KBM-7 (cell line): Measurements from ENCODE around the gene PRF1.
A peak's percentile ranks its signal among the peaks of the same experiment; 100 is the strongest.

Source experiments
- DNase-seq: peaks from one replicate; pipeline ENCODE4 v3.0.0-alpha.2; 2015
- in situ Hi-C: fragments of 300-500 bp; cut with MboI; formaldehyde crosslinking; loops from 2 replicates; pipeline ENCODE4 v1.14.3; 2020; ENCODE audit warnings: low sequenced_read_pairs, low pct_unique_long_range_greater_than_20kb, mixed read lengths

PRF1 gene

DNA sequence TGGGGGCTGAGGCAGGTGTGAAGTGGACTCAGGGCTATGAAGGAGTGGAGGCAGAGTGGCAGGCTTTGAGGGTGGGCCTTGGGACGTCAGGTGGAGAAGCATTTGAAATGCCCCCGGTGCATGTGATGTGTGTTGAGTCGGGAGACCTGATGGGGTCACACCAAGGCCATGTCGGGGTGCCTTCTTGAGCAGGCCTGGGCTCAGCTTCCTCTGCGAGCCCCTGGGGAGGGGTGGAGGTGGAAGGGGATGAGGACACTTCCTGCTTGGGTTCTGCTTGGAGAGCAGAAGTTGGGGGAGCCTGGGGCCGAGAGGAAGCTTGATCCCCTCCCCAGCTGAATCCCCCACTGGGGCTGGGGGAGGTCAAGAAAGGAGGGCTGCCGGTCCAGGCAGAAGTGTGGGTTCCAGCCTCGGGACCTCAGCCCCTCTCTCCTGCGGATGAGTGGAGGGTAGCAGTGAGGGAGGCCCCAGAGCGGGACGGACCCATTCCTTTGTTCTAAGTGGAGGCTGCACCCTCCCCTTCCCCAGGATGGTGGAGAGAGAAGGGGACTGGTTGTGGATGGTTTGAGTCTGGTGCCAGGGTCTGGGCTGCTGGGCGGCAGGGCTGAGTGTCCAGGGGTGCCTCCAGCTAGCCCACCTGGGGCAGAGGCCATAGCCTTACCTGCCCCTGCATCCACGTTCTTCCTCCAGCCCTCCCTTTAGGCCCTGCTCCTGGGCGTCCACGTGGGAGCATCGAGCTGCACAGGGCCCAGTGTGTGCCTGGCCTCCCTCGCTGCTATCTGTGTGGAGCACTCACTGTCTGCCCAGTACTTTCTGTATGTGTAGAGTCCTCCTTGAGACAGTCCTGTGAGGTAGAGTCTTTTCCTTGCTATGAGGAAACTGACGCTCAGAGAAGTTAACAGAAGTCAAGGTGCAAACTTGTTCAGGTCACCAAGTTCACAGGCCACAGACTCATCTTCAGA, 36.7 kb downstream of the PRF1 start:
- no peak for DNase-seq
- in situ Hi-C loops, result no loop called here

DNA sequence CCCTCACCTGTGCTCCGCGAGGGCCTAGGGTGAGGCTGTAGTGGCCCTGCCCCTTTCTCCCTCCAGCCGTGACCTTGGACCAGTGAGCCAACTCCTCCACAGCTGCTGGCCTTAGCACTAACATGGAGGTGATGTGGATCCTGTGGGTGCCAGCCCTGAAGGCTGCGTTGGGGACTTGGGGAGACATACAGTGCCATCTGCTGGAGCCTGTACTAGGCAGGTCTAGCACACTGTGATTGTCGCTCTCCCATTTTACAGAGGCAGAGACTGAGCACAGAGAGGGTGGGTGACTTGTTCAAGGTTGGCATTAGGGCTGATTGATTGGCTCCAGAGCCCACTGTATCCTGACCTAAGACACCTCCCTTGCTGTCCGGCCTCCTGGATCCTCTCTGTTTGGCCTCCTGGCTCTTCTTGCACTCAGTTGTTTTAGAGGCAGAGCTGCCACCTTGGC, 37.6 kb downstream of the PRF1 start:
- in situ Hi-C loops, result no loop called here
- no peak for DNase-seq

DNA sequence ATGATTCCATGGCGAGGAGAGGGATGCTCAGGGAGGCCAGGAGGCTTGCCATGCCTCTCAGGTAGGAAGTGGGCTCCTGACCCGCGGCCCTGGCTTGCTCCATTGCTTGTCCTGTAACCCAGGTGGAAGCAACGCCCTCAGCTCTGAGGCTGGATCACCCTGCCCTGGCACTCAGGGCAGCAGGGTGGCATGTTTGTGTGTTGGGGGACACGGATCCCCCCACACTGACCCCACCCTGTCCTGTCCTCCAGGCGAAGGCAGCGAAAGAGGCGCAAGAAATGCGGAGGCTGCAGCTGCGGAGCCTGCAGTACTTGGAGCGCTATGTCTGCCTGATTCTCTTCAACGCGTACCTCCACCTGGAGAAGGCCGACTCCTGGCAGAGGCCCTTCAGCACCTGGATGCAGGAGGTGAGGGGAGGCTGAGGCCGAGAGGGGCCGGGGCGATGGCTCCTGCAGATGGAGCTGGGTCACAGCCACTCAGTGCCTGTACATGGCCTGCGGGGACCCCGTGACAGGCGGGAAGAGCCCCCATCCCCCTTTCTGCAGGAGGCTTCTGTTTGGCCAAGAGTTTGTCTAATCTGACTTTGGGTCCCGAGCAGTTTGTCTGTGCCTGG, 38.3 kb downstream of the PRF1 start:
- no peak for DNase-seq
- in situ Hi-C loops, result no loop called here

DNA sequence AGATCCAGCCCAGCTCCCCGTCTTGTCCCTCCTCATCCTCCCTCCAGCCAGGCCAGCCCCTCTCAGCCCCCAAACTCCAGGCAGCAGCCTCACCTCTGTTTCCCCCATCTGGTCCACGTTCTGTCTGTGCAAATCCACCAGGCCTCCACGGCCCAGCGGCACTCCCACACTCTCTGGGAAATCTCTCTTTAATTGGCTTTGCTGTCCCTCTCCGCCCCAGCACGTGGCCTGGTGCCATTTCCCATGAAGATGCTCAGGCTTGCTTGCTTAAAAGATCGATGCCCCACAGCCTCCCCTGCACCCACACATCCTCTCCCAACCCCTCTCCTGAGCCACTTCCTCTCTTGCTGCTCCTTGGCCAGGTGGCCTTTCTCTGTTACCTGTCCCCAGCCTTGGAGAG, 39.3 kb downstream of the PRF1 start:
- in situ Hi-C loops, result no loop called here
- DNase-seq, result no peak

DNA sequence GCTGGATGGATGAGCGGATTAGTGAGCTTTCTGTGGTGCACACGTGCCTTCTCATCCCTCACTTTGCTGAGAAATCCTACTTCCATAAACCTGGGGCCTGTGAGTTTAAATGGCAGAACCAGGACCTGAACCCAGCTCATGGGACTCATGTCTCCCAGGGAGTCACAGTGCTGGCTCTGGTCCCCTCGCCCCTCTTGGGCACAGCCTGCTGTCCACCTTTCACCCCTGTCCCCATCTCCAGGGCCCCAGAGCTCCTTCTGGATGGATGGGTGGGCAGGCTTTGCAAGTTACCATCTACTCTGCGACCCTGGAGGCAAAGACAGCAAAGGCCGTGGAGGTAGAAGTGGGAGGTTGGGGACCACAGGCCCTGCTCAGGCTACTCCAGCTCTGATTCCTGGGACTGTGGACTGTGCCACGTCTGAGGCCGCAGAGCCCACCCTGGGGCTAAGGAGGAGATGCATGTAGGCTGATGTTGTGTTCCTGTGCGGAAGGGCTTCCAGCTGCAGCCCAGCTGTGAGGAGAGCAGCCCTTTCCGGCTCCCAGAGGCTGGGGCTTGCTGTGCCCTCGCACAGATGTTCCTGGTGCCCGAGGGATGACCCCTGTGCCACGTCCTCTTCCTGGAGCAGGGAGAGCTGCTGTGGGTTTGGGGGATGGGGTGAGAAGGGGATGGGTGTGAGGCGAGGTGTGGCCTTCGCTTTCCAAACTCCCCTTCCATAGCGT, 40.3 kb downstream of the PRF1 start:
- in situ Hi-C loops, result no loop called here
- no peak for DNase-seq

DNA sequence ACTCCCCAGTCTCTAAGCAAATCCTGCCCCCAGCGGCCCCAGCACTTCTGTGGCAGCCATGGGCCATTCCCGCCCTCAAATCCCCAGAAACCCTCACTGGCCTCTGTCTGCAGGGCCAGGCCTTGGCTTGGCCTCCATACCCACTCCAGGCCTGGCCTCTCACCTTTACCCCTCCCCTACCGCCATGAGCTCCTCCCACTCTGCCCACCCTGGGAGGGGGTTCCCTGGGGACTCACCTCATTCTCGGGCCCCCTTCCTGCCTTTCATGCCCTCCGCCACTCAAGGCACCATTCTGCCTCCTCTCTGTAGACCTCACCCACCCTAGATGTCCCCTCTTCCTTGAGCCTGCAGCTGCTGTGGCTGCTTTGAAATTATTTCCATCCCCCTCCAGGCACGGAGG, 41.0 kb downstream of the PRF1 start:
- DNase-seq, result no peak
- in situ Hi-C loops, result no loop called here

DNA sequence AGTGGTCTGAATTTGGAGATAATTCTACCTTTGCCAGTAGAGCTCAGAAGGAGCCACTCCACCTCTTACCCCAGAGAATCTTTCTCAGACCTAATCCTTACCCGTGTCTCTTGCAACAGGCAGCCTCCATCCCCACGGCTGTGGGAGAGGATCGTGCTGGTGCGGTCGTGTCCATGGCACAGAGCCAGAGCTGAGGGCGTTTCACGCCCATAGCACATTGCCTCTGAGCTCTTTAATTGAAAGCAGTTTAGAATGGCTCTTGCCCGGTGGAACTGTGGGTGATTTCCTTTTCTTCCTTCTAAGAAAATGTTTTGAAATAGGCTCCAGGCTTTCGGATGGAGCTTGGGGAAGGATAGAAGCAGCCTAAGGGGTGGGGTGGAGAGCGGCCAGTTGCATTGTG, 41.5 kb downstream of the PRF1 start:
- peak; percentile 56 for DNase-seq
- in situ Hi-C loops, result no loop called here

DNA sequence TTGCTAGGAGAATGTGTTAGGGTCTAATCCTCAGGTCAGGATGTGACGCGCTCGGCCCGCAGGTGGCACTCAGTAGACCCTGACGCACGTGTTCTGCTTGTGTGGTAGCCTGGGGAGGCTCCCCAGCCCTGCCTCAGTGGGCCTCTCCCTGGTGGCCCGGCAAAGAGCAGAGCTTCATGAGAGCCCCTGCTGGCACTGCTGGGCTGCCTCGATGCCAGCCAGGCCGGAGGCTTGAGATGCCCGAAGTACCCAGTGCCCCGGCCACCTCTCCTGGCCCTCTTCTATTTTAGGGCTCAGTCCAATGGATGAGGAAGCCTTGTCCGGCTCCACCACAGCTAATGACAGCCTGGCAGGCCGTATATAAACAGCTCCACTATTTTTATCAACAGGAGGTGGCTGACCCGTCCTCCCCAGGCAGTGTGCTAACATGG, 42.0 kb downstream of the PRF1 start:
- DNase-seq, result no peak

DNA sequence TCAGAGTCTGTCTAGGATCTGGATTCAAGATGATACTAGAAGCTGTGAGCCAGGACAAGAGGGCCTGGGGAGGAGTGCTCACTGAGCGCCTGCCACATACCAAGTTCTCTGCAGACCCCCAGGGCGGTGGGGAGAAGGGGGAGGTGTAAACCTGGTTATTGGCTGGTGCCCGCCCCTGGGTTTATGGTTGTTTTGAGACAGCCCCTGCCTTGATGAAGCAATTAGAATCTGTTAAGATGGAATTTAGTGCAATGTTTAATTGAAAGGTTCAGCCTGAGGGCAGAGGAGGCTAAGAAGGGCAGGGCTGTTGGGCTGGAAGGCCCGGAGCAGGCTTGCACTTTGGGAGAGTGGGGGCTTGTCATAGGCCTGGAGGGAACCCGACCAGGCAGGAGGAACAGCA, 42.7 kb downstream of the PRF1 start:
- no peak for DNase-seq
- in situ Hi-C loops, result loop anchor here (10.0 kb wide), 1 partner anchor 205 kb away; no protein-coding TSS in a partner anchor

More for the DNA sequence above, 42.0 kb downstream of the PRF1 start:
- in situ Hi-C loops, result no loop called here

DNA sequence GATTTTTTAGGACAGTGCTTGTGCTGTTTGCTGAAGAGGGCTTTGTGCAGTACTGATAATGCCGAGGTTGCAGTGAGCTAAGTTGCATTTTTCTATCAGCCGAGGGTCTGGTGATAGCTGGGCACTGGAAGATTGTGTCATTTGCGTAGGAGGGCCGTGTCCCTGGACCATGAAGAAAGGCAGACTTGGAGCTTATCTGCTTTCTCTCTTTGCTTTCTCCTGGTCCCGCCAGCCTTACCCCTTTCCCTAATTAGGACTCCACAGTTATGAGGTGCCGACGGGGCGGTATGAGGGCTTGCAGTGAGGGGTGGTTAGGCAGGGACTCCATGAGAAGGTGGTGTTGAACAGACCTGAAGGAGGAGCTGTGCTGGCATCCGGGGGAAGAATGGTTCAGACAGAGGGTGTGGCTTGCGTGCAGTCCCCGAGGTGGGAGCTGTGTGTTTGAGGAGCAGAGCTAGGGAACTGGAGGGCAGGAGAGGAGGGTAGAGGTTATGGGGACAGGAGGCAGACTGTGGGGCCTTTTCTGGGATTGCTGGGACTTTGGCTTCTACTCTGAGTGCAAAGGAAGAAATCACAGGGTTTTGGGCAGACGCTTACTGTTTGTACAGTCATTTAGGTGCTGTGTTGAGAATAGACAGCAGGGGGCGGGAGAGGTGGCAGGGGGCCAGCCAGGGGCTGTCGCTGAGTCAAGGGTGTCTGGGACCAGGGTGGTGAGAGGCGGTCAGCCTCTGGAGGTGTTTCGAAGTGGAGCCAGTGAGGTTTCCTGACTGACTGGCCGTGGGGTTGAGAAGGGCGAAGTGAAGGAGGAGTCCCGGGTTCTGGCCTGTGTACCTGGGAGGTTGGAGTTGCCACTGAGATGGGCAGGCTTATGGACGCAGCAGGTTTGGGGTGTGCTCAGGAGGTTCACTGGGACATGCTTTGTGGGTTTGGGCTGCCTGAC, 43.4 kb downstream of the PRF1 start:
- peak; percentile 77 for DNase-seq
- in situ Hi-C loops, result loop anchor here (10.0 kb wide), 1 partner anchor 206 kb away; no protein-coding TSS in a partner anchor

DNA sequence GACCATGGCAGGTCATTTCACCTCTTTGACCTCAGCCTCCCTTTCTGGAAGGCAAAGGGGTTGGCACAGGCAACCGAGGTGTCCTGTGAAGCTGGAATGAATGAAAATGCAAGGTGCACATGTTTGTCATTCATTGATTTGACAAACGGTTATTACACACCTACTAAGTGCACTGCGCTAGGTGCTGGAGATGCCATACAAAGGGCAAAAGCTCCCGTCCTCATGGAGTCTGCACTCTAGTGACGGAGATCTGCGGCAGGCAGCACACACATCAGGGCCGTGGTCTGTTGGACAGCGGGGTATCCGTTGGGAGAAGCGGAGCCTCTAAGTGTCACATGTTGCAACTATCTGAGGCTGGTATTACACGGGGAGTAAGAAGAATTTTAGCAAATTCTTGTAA, 44.2 kb downstream of the PRF1 start:
- DNase-seq, result no peak
- in situ Hi-C loops, result loop anchor here (10.0 kb wide), 1 partner anchor 207 kb away; no protein-coding TSS in a partner anchor

DNA sequence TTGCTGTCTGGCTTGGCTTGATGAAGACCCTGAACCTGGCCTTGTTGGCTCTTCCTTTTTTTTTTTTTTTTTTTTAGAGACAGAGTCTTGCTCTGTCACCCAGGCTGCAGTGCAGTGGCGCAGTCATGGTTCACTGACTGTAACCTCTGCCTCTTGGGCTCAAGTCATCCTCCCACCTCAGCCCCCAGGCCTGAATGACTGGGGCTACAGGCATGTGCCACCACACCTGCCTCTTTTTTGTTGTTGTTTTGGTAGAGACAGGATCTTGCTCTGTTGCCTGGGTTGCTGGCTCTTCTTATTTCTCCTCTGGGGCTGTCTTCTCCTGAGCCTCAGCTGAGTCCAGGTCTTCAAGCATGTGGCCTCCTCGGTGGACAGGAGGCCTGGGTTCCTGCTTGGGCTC, 44.7 kb downstream of the PRF1 start:
- in situ Hi-C loops, result loop anchor here (10.0 kb wide), 1 partner anchor 207 kb away; no protein-coding TSS in a partner anchor
- DNase-seq, result peak; percentile 20

DNA sequence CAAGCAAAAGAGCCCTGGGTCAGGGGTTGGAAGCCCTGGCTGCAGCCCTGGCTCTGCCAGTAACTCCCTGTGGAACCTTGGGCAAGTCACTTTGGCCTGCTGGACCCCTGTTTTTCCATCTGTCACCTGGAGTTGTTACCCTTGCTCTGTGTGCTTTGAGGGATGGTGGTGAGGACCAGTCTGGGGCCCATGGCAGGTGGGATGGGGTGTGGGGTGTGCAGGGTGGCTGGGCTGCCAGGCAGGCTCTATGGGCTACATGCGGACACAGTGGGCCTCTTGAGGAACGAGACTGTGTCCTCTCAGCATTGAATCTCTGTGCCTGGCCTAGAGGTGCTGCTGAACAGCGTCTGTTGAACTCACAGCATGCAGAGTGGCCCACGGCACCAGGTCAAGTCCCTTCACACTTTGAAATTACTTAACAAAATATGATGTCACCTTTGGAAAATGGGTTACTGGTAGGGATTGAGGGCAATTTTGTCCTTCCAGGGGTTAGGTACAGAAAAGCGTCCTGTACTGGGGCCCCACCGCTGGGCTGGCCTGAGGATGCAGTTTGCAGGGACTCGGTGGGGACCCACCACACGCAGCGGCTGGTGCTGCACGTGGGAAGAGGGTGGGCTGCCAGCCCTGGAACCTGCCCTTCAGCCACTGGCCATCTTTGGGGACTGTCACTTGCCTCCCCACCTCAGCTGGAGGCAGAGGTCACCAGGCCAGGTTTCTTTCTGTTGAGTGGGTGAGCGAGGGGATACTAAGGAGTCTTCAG, 45.3 kb downstream of the PRF1 start:
- DNase-seq, result no peak
- in situ Hi-C loops, result loop anchor here (10.0 kb wide), 1 partner anchor 208 kb away; no protein-coding TSS in a partner anchor

DNA sequence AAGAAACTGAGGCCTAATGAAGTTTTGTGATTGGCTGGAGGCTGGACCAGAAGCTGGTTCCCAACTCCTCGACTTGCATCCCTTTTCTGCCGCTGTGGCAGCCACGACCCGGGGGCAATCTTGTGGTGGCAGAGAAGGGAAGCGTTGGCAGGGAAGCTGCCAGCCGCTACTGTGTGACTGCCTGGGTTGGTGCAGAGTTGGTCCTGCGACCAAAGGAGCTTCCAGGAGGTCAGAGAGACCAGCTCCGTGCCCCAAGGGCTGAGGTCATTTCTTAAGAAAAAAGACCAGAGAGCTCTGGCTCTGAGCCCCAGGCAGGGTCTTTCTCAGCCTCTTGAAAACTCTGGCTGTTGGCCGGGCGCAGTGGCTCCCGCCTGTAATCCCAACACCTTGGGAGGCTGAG, 47.2 kb downstream of the PRF1 start:
- in situ Hi-C loops, result loop anchor here (10.0 kb wide), 1 partner anchor 209 kb away; no protein-coding TSS in a partner anchor
- no peak for DNase-seq

DNA sequence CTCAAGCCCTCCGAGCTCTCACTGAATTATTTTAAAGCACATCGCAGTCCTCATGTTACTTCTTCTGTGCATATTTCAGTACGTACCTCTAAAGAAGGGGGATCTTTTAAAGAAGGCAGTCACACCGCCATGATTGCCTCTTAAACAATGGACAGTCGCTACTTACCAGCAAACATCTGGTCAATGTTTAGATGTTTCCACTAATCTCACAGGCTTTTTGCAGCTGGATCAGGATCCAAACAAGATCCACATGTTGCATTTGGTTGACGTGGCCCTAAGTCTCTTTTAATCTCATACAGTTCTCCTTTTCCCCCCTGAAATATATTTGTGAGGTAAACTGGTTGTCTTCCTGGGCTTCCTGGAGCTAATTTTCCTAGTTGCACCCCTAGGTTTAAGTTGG, 50.0 kb downstream of the PRF1 start:
- no peak for DNase-seq
- in situ Hi-C loops, result loop anchor here (10.0 kb wide), 1 partner anchor 212 kb away; no protein-coding TSS in a partner anchor

DNA sequence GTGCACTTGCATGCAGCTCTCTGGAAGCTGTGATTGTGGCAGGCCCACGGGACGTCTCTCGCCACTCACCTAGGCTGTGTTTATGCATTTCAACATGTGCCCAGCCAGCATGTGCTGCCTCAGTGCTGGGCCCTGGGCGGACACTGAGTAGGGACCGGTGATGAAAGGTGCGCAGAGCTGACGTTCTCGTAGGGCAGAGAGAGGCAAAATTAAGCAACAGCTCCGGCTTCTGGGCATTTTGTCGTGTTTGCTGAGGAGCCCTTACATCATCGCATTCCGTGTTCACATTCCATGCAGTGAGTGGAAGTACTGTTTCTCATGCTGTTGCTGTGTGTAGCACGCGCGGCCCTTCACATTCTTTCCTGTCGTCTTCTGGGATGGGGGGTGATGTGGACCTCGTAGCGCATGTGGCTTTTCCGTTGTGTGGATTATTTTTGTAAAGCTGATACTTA, 50.5 kb downstream of the PRF1 start:
- no peak for DNase-seq
- in situ Hi-C loops, result loop anchor here (10.0 kb wide), 1 partner anchor 213 kb away; no protein-coding TSS in a partner anchor

DNA sequence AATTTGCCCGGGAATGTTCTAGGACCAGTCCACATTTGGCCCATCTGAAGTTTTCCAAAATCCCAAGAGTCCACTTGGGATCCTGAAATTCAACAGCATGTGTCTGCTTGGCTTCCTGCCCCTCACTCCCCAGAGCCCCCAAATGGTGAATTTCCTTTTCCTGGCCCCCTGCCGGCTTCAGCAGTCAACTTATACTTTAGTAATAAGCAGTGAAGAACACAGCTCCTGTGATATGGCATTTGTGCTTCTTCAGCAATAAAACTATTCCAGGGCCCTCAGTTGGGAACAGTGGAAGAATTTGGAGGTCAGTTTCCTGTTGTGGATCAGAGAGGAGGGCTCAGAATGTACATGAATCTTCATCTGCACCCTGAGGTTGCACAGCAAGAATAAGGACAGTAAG, 51.1 kb downstream of the PRF1 start:
- no peak for DNase-seq
- in situ Hi-C loops, result loop anchor here (10.0 kb wide), 1 partner anchor 213 kb away; no protein-coding TSS in a partner anchor
